IMR-90 (cell line): Measurements from ENCODE around the gene KCNJ18. TPM values are rescaled to one million over a fixed set of nuclear protein-coding genes. Genes with fewer than 3 reads are reported as not detected.
"Not testable (repeated sequence)": the region's sequence is repeated elsewhere in the genome, so short reads cannot be mapped to it uniquely, and the experiment has no call there.

Source experiments
- ATAC-seq: fragments of 200-7000 bp; cut with Tn5 transposase; 2 replicates; pipeline ENCODE4 v1.9.1; 2020; ENCODE audit warnings: low read depth, mild to moderate bottlenecking, moderate library complexity
- BruUV-seq: library from RNA; stranded (reverse); fragments of 400-500 nt; replicated peaks from 2 replicates; lab custom pipeline; 2021; lab: Mats Ljungman, UMichigan
- CTCF ChIA-PET: fragments of 300-600 bp; formaldehyde crosslinking; extraction: SDS; loops from one replicate; lab custom pipeline; 2021; ENCODE audit warnings: antibody characterized with exemption; lab: Yijun Ruan, JAX
- POLR2A ChIA-PET: fragments of 300-600 bp; sonication (Branson Sonifier 250); formaldehyde crosslinking; loops from one replicate; lab custom pipeline; 2022; ENCODE audit warnings: antibody characterized with exemption; ENCODE audit not compliant: unreplicated experiment; lab: Charles Lee
- DNase-seq: peaks from one replicate; pipeline ENCODE4 v3.0.0; 2013
- H2AFZ ChIP-seq: replicated peaks from 2 replicates; pipeline ENCODE3; 2013; ENCODE audit warnings: low read length, mild to moderate bottlenecking; ENCODE audit not compliant: poor library complexity
- H2AK5ac ChIP-seq: 2 replicates; pipeline ENCODE4 v1.6.1; 2013; ENCODE audit warnings: low read depth, low read length, inconsistent platforms
- H2AK9ac ChIP-seq: replicated peaks from 2 replicates; pipeline ENCODE3; 2013; ENCODE audit warnings: mild to moderate bottlenecking, low read depth, low read length, moderate library complexity; ENCODE audit not compliant: poor library complexity
- H2BK120ac ChIP-seq: 2 replicates; pipeline ENCODE4 v1.6.1; 2013; ENCODE audit warnings: low read depth, low read length, inconsistent platforms
- H2BK15ac ChIP-seq: 3 replicates; pipeline ENCODE4 v1.6.1; 2013; ENCODE audit warnings: low read depth, low read length, inconsistent platforms
- H2BK20ac ChIP-seq: 2 replicates; pipeline ENCODE4 v1.6.1; 2013; ENCODE audit warnings: low read depth, mild to moderate bottlenecking, inconsistent platforms, low read length, moderate library complexity
- H2BK5ac ChIP-seq: 2 replicates; pipeline ENCODE4 v1.6.1; 2013; ENCODE audit warnings: mild to moderate bottlenecking, low read depth, low read length, inconsistent platforms; ENCODE audit not compliant: poor library complexity, severe bottlenecking
- H3K14ac ChIP-seq: replicated peaks from 2 replicates; pipeline ENCODE4 v1.6.1; 2013; ENCODE audit warnings: low read depth, low read length, inconsistent platforms
- H3K18ac ChIP-seq: 2 replicates; pipeline ENCODE4 v1.6.1; 2013; ENCODE audit warnings: low read depth, low read length, control low read depth
- H3K23ac ChIP-seq: 2 replicates; pipeline ENCODE4 v1.6.1; 2013; ENCODE audit warnings: low read depth, low read length, inconsistent platforms
- H3K27ac ChIP-seq: 2 replicates; pipeline ENCODE4 v1.5.1; 2013; ENCODE audit warnings: mild to moderate bottlenecking, control low read depth, low read length; ENCODE audit not compliant: insufficient read depth
- H3K27me3 ChIP-seq: 2 replicates; pipeline ENCODE4 v1.6.1; 2013; ENCODE audit warnings: low read length; ENCODE audit not compliant: control insufficient read depth, insufficient read depth
- H3K36me3 ChIP-seq: 2 replicates; pipeline ENCODE4 v1.6.1; 2013; ENCODE audit warnings: low read length, mixed read lengths; ENCODE audit not compliant: control insufficient read depth, insufficient read depth
- H3K4ac ChIP-seq: 2 replicates; pipeline ENCODE4 v1.6.1; 2013; ENCODE audit warnings: low read depth, low read length, inconsistent platforms
- H3K4me1 ChIP-seq: 2 replicates; pipeline ENCODE4 v1.6.1; 2013; ENCODE audit warnings: low read length, mixed read lengths; ENCODE audit not compliant: control insufficient read depth, insufficient read depth
- H3K4me2 ChIP-seq: 2 replicates; pipeline ENCODE4 v1.6.1; 2013; ENCODE audit warnings: low read depth, mild to moderate bottlenecking, control low read depth, low read length, moderate library complexity
- H3K4me3 ChIP-seq: 2 replicates; pipeline ENCODE4 v1.5.1; 2013; ENCODE audit warnings: low read depth, mild to moderate bottlenecking, control low read depth, low read length, moderate library complexity; ENCODE audit not compliant: insufficient read depth
- H3K56ac ChIP-seq: 2 replicates; pipeline ENCODE4 v1.6.1; 2013; ENCODE audit warnings: low read length, inconsistent platforms; ENCODE audit not compliant: insufficient read depth; ENCODE audit errors: extremely low read depth
- H3K79me1 ChIP-seq, 2 experiments: 2 replicates each; pipeline ENCODE4 v1.6.1; 2013; ENCODE audit warnings: low read length in 2 of 2, inconsistent platforms in 1 of 2, low read depth in 1 of 2
- H3K9ac ChIP-seq: 2 replicates; pipeline ENCODE4 v1.6.1; 2013; ENCODE audit warnings: low read depth, low read length, control low read depth
- H3K9me1 ChIP-seq: 2 replicates; pipeline ENCODE4 v1.6.1; 2013; ENCODE audit warnings: low read length, inconsistent platforms; ENCODE audit not compliant: insufficient read depth
- H3K9me3 ChIP-seq: 2 replicates; pipeline ENCODE4 v1.6.1; 2013; ENCODE audit warnings: low read length; ENCODE audit not compliant: control insufficient read depth, insufficient read depth
- H4K20me1 ChIP-seq: 2 replicates; pipeline ENCODE4 v1.6.1; 2013; ENCODE audit warnings: low read length, inconsistent platforms; ENCODE audit not compliant: insufficient read depth
- H4K5ac ChIP-seq: 2 replicates; pipeline ENCODE4 v1.6.1; 2013; ENCODE audit warnings: mild to moderate bottlenecking, low read depth, low read length, control low read depth
- H4K8ac ChIP-seq, 2 experiments: 2 replicates each; pipeline ENCODE4 v1.6.1; 2013; ENCODE audit warnings: low read depth in 2 of 2, low read length in 2 of 2, control low read depth in 1 of 2, inconsistent platforms in 1 of 2
- H4K91ac ChIP-seq: 2 replicates; pipeline ENCODE4 v1.6.1; 2013; ENCODE audit warnings: low read depth, low read length, inconsistent platforms; ENCODE audit not compliant: insufficient read depth
- WGBS, 2 experiments: methylation state at CpG; one replicate each; pipeline versions ENCODE4 v1.1.5 to v1.1.7; 2013; ENCODE audit warnings: missing lambda C conversion rate in 2 of 2; ENCODE audit not compliant: insufficient read length in 1 of 2; ENCODE audit errors: extremely low coverage in 2 of 2; 5-methylcytosine and 5-hydroxymethylcytosine counted together
- dilution Hi-C: fragments of 300-500 bp; cut with HindIII; formaldehyde crosslinking; loops from one replicate; pipeline ENCODE4 v1.14.3; 2018; ENCODE audit warnings: low sequenced_read_pairs; ENCODE audit not compliant: unreplicated experiment
- in situ Hi-C: fragments of 300-500 bp; cut with MboI; formaldehyde crosslinking; loops from 3 replicates; pipeline ENCODE4 v1.14.3; 2019; ENCODE audit warnings: low sequenced_read_pairs, inconsistent platforms, mixed read lengths
- intact Hi-C: fragments of 100-400 bp; cut with micrococcal nuclease; formaldehyde crosslinking; loops from 2 replicates; pipeline ENCODE4 v1.10.0; 2022
- polyA plus RNA-seq, 3 experiments: library from polyadenylated mRNA; depleted of rRNA; stranded (reverse); fragments of >200 nt; gene quantifications; 2 replicates each; pipeline ENCODE4 v1.2.3, GENCODE V29; 2012; ENCODE audit warnings: low replicate concordance in 1 of 3
- total RNA-seq: library from RNA; depleted of rRNA; stranded (reverse); fragments of >200 nt; gene quantifications from 2 replicates; pipeline ENCODE4 v1.2.3, GENCODE V29; 2012

The KCNJ18 gene
- total and polyA plus RNA-seq, 2 of the 4 experiments (the other 2 are of a cell fraction), result not detected

- H3K4me3 ChIP-seq, H3K4ac ChIP-seq, DNase-seq, H3K9me1 ChIP-seq, intact Hi-C loops, H4K8ac ChIP-seq, dilution Hi-C loops, H3K4me1 ChIP-seq, H3K23ac ChIP-seq, H2AK5ac ChIP-seq, CTCF ChIA-PET, BruUV-seq, H3K18ac ChIP-seq, H4K91ac ChIP-seq, POLR2A ChIA-PET, H3K36me3 ChIP-seq, H2BK120ac ChIP-seq, H4K5ac ChIP-seq, H2BK20ac ChIP-seq, ATAC-seq, H3K27me3 ChIP-seq, H3K79me1 ChIP-seq, H3K14ac ChIP-seq, H4K20me1 ChIP-seq, H2AK9ac ChIP-seq, H3K27ac ChIP-seq, H3K56ac ChIP-seq, H2AFZ ChIP-seq, H2BK5ac ChIP-seq, H3K4me2 ChIP-seq, H3K9ac ChIP-seq, H2BK15ac ChIP-seq: not testable (repeated sequence)
- H3K9me3 ChIP-seq, result peaks cover 20% of the 10 kb centered on the region
- WGBS, 2 experiments, result 60% methylated on average over 1 of the region's 8 CpGs; no CpG with 5 or more reads in 1 of the 2 experiments
- in situ Hi-C loops, result loop anchor here (10.0 kb wide), 1 partner anchor 277 kb away; no protein-coding TSS in a partner anchor
These were observed 9.7 kb downstream of the KCNJ18 start for GRCh38 chr17:21702029-21702428.

GRCh38 chr17:21702521-21702920 is 10.2 kb downstream of the KCNJ18 start:
- H3K4me3 ChIP-seq, H3K79me1 ChIP-seq, H3K14ac ChIP-seq, H4K8ac ChIP-seq, intact Hi-C loops, dilution Hi-C loops, H4K5ac ChIP-seq, H2AK5ac ChIP-seq, H2BK5ac ChIP-seq, H3K23ac ChIP-seq, H3K56ac ChIP-seq, BruUV-seq, H2AK9ac ChIP-seq, H3K4me1 ChIP-seq, H2BK15ac ChIP-seq, DNase-seq, H2BK120ac ChIP-seq, H3K36me3 ChIP-seq, H3K27me3 ChIP-seq, H3K27ac ChIP-seq, H3K9me1 ChIP-seq, H3K9ac ChIP-seq, ATAC-seq, H2AFZ ChIP-seq, CTCF ChIA-PET, H3K4ac ChIP-seq, POLR2A ChIA-PET, H4K20me1 ChIP-seq, H2BK20ac ChIP-seq, H3K18ac ChIP-seq, H3K4me2 ChIP-seq, H4K91ac ChIP-seq: not testable (repeated sequence)
- in situ Hi-C loops, result loop anchor here (10.0 kb wide), 1 partner anchor 278 kb away; no protein-coding TSS in a partner anchor
- peaks cover 16% of the 10 kb centered on the region for H3K9me3 ChIP-seq
- no CpG with 5 or more reads among the region's 22 CpGs for WGBS, 2 experiments
